A549 (cell line): ENCODE measurements around the gene CCDC117. TPM values are rescaled to one million over a fixed set of nuclear protein-coding genes. Genes with fewer than 3 reads are reported as not detected.

Source experiments
- ATAC-seq, 2 experiments: fragments of 200-7000 bp in 1 of 2; fragments of >200 bp in 1 of 2; cut with Nextera tagmentation in 1 of 2; cut with Tn5 transposase in 1 of 2; 3 replicates each; pipeline versions ENCODE4 v1.8.0 to v1.9.1; 2018 to 2020; ENCODE audit warnings: mild to moderate bottlenecking in 1 of 2, moderate library complexity in 1 of 2
- CTCF ChIA-PET: fragments of 300-600 bp; sonication (Branson Sonifier 250); formaldehyde crosslinking; extraction: SDS; loops from one replicate; lab custom pipeline; 2021; ENCODE audit warnings: antibody characterized with exemption, inconsistent platforms; lab: Yijun Ruan, JAX
- POLR2A ChIA-PET: fragments of 350-600 bp; formaldehyde crosslinking; extraction: SDS; loops from one replicate; lab custom pipeline; 2021; ENCODE audit warnings: antibody characterized with exemption, inconsistent platforms; lab: Yijun Ruan, JAX
- DNase-seq, 2 experiments: peaks; one replicate each; pipeline versions ENCODE4 v3.0.0 to v3.0.0-alpha.2; 2011 to 2016; ENCODE audit warnings: low read depth in 1 of 2, low spot score in 1 of 2
- FAIRE-seq: peaks from 2 replicates; lab custom pipeline; 2011; peaks lifted over from hg19 to GRCh38; lab: Jason Lieb, UNC
- H3K27ac ChIP-seq, 2 experiments: fragments of >200 bp; sonication (Bioruptor Twin); formaldehyde crosslinking; 3 replicates each; pipeline ENCODE4 v1.5.1; 2016 to 2017
- H3K4me1 ChIP-seq: fragments of >200 bp; sonication (Bioruptor Twin); formaldehyde crosslinking; 3 replicates; pipeline ENCODE4 v1.6.1; 2016
- H3K4me2 ChIP-seq: fragments of >200 bp; sonication (Bioruptor Twin); formaldehyde crosslinking; 3 replicates; pipeline ENCODE4 v1.6.1; 2016
- H3K4me3 ChIP-seq: fragments of >200 bp; sonication (Bioruptor Twin); formaldehyde crosslinking; 3 replicates; pipeline ENCODE4 v1.5.1; 2016
- H3K9me3 ChIP-seq: fragments of >200 bp; sonication (Bioruptor Twin); formaldehyde crosslinking; 3 replicates; pipeline ENCODE4 v1.6.1; 2016
- CBX8 ChIP-seq: fragments of 200-600 bp; sonication (generic); IDR thresholded peaks from 2 replicates; pipeline ENCODE4 v1.6.1; 2016
- CTCF ChIP-seq: fragments of >200 bp; sonication (Bioruptor Twin); formaldehyde crosslinking; IDR thresholded peaks from 3 replicates; pipeline ENCODE4 v1.5.1; 2016
- EHMT2 ChIP-seq: fragments of 200-600 bp; sonication (generic); IDR thresholded peaks from 2 replicates; pipeline ENCODE4 v1.6.1; 2016; ENCODE audit warnings: antibody characterized with exemption, low read depth, mild to moderate bottlenecking, moderate library complexity
- ELK1 ChIP-seq: fragments of 150-350 bp; IDR thresholded peaks from 2 replicates; pipeline ENCODE4 v1.6.1; 2014; ENCODE audit warnings: low read depth, mild to moderate bottlenecking, low read length
- FOXS1 ChIP-seq: fragments of 250-450 bp; sonication (Bioruptor Pico); IDR thresholded peaks from 2 replicates; pipeline ENCODE4 v1.5.0; 2020; ENCODE audit warnings: mild to moderate bottlenecking, moderate library complexity
- HDAC2 ChIP-seq: fragments of 200-600 bp; sonication (generic); IDR thresholded peaks from 2 replicates; pipeline ENCODE4 v1.6.1; 2016
- HES2 ChIP-seq: fragments of >200 bp; sonication (Bioruptor Twin); formaldehyde crosslinking; IDR thresholded peaks from 2 replicates; pipeline ENCODE4 v1.6.1; 2016
- HOXB5 ChIP-seq: fragments of 250-450 bp; sonication (Bioruptor Pico); IDR thresholded peaks from 2 replicates; pipeline ENCODE4 v1.5.0; 2020; ENCODE audit warnings: mild to moderate bottlenecking, moderate library complexity
- JUN ChIP-seq, 2 experiments: fragments of >200 bp; sonication (Bioruptor Twin); formaldehyde crosslinking; IDR thresholded peaks; 2 replicates in 1 of 2; 3 replicates in 1 of 2; pipeline ENCODE4 v1.6.1; 2016 to 2017
- KDM5A ChIP-seq: fragments of 200-600 bp; sonication (generic); IDR thresholded peaks from 2 replicates; pipeline ENCODE4 v1.6.1; 2016; ENCODE audit warnings: antibody characterized with exemption, mild to moderate bottlenecking
- MAFK ChIP-seq: fragments of 450-650 bp; IDR thresholded peaks from 2 replicates; pipeline ENCODE4 v1.6.1; 2014; ENCODE audit not compliant: partially characterized antibody
- POLR2AphosphoS2 ChIP-seq: conservative IDR thresholded peaks from 2 replicates; pipeline ENCODE4 v1.6.1; 2012; ENCODE audit warnings: low read length, improper control_type of control experiment, inconsistent platforms
- RARB ChIP-seq: fragments of 250-450 bp; sonication (Bioruptor Pico); IDR thresholded peaks from 2 replicates; pipeline ENCODE4 v1.8.0; 2021; ENCODE audit warnings: mild to moderate bottlenecking, moderate library complexity
- RCOR1 ChIP-seq: fragments of 150-350 bp; IDR thresholded peaks from 2 replicates; pipeline ENCODE4 v1.6.1; 2014; ENCODE audit warnings: antibody characterized with exemption, low read length, low read depth
- REST ChIP-seq: fragments of 200-600 bp; sonication (generic); IDR thresholded peaks from 2 replicates; pipeline ENCODE4 v1.6.1; 2016; ENCODE audit warnings: antibody characterized with exemption, mild to moderate bottlenecking, moderate library complexity
- RFX5 ChIP-seq: fragments of 450-650 bp; IDR thresholded peaks from 2 replicates; pipeline ENCODE4 v1.7.1; 2014; ENCODE audit warnings: antibody characterized with exemption, mild to moderate bottlenecking, moderate library complexity
- SMC3 ChIP-seq: fragments of >200 bp; sonication (Bioruptor Twin); formaldehyde crosslinking; IDR thresholded peaks from 3 replicates; pipeline ENCODE4 v1.6.1; 2018; ENCODE audit warnings: inconsistent platforms
- TFCP2L1 ChIP-seq: fragments of 250-450 bp; sonication (Bioruptor Pico); IDR thresholded peaks from 2 replicates; pipeline ENCODE4 v1.5.0; 2021; ENCODE audit warnings: mild to moderate bottlenecking
- USF2 ChIP-seq: fragments of 450-650 bp; IDR thresholded peaks from 2 replicates; pipeline ENCODE4 v1.6.1; 2014; ENCODE audit warnings: antibody characterized with exemption
- ZC3H11A ChIP-seq: fragments of 450-650 bp; IDR thresholded peaks from 2 replicates; pipeline ENCODE4 v1.6.1; 2014; ENCODE audit warnings: antibody characterized with exemption, mild to moderate bottlenecking
- ZSCAN20 ChIP-seq: fragments of 250-450 bp; sonication (Bioruptor Pico); IDR thresholded peaks from 2 replicates; pipeline ENCODE4 v1.8.0; 2022; ENCODE audit warnings: mild to moderate bottlenecking, moderate library complexity
- WGBS: methylation state at CpG from one replicate; pipeline ENCODE4 v1.1.6; 2017; ENCODE audit errors: missing lambda C conversion rate; 5-methylcytosine and 5-hydroxymethylcytosine counted together
- polyA plus RNA-seq, 4 experiments: library from polyadenylated mRNA; depleted of rRNA in 3 of 4; stranded (reverse); fragments of >200 nt; fragmentation: RNase III in 1 of 4; extraction: RNeasy Plus Mini Kit Qiagen cat#74134 plus additional on column Dnase treatment in 1 of 4; gene quantifications; 2 replicates in 3 of 4; 3 replicates in 1 of 4; pipeline ENCODE4 v1.2.3, GENCODE V29; 2011 to 2017
- TF ChIP-seq, protein P1 (sequence below): IDR thresholded peaks from 2 replicates; pipeline ENCODE4 v1.6.1; 2012
- TF ChIP-seq, protein P2 (sequence below): IDR thresholded peaks from 2 replicates; pipeline ENCODE4 v1.6.1; 2012

The CCDC117 gene
- polyA plus RNA-seq, 2 of the 4 experiments (the other 2 are of a cell fraction) = 12.2 to 24.1 TPM

DNA sequence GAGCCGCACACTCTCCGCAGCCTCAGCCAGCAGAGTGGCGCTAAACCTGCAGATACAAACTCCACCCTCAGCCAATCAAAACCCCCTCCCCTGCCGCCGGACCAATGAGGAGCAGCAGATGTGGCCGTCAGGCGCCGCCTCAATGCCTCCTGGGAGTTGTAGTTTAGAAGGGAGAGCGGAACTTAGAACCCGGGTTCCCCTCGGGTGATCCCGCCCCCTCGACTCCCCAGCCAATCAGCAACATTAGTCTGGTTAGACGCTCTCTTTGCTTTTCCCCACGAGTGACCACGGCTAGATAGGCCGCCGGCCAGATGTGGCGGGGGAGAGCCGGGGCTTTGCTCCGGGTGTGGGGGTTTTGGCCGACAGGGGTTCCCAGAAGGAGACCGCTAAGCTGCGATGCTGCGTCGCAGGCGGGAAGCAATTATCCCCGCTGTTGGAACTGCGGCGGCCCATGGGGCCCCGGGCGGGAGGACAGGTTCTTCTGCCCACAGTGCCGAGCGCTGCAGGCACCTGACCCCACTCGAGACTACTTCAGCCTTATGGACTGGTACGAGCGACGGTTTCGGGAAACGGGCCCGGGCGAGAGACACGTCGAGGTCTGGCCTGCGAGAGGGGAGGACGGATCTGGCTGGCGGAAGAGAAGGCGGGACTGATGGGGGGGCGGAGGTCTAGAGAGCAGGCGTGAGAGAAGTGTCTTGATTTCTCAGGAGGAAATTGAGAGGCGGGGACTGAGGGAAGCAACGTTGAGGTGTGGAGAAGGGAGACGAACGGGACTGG, 30.5 kb upstream of the CCDC117 start, which contains the start of the genes CHEK2 and HSCB (continued):
- TF ChIP-seq REST (no peak), ZC3H11A (no peak), MAFK (no peak), ELK1 (no peak), CBX8 (no peak), ZSCAN20 (CRISPR knock-in tag) (no peak), HDAC2 (no peak), KDM5A (peak; percentile 15; the same call in 1 of the 2 replicates), HOXB5 (CRISPR knock-in tag) (no peak), SMC3 (0 out of 3 replicates have a peak, but pooled peaks have one; percentile 19), RARB (CRISPR knock-in tag) (no peak), FOXS1 (no peak), USF2 (peak; percentile 56), POLR2AphosphoS2 (no peak), HES2 (no peak), RFX5 (no peak), EHMT2 (no peak), TFCP2L1 (no peak)
- TF ChIP-seq, protein P1, sequence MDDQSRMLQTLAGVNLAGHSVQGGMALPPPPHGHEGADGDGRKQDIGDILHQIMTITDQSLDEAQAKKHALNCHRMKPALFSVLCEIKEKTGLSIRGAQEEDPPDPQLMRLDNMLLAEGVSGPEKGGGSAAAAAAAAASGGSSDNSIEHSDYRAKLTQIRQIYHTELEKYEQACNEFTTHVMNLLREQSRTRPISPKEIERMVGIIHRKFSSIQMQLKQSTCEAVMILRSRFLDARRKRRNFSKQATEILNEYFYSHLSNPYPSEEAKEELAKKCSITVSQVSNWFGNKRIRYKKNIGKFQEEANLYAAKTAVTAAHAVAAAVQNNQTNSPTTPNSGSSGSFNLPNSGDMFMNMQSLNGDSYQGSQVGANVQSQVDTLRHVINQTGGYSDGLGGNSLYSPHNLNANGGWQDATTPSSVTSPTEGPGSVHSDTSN = no peak
- TF ChIP-seq, protein P2, sequence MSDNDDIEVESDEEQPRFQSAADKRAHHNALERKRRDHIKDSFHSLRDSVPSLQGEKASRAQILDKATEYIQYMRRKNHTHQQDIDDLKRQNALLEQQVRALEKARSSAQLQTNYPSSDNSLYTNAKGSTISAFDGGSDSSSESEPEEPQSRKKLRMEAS = peak; percentile 68

GRCh38 chr22:28742562-28742962, 29.9 kb upstream of the CCDC117 start:
- Histone ChIP-seq H3K4me3 (peak overlapping the region; percentile 92), H3K27ac (peak overlapping the region; percentile 91 to 100), H3K9me3 (no peaks in the 10 kb centered on the region), H3K4me1 (peaks cover 8% of the 10 kb centered on the region; the same call in 2 of the 3 replicates), H3K4me2 (peak overlapping the region; percentile 68)
- FAIRE-seq = no peak
- 6% methylated on average over 7 of the region's 10 CpGs for WGBS
- no peak for DNase-seq
- POLR2A ChIA-PET = no interaction called here
- TF ChIP-seq SMC3 = 0 out of 3 replicates have a peak, but pooled peaks have one; percentile 2
- no peak for TF ChIP-seq RCOR1
- TF ChIP-seq JUN (IDR thresholded peaks at IDR 0.05) = no peak
- no peak for TF ChIP-seq CTCF
- CTCF ChIA-PET = interaction anchor here (2.7 kb wide), 1 partner anchor 32 kb away, joined by 6 read pairs; no protein-coding TSS in a partner anchor
- ATAC-seq = no peak
